Motor neuron (in vitro differentiated cells): ENCODE data around the gene TMEM201. TPM values are rescaled to one million over a fixed set of nuclear protein-coding genes. Genes with fewer than 3 reads are reported as not detected.

Experiments
- ATAC-seq, 8 experiments: fragments of 200-7000 bp; cut with Tn5 transposase; replicated peaks in 6 of 8; 2 replicates each; pipeline ENCODE4 v1.8.0; 2021; ENCODE audit warnings: mild to moderate bottlenecking in 8 of 8, moderate library complexity in 8 of 8
- H3K27ac ChIP-seq, 2 donors: fragments of 250-450 bp; sonication (Bioruptor Pico); 2 replicates each; pipeline ENCODE4 v1.9.0; 2021; ENCODE audit warnings: antibody characterized with exemption in 2 of 2, mild to moderate bottlenecking in 2 of 2, moderate library complexity in 1 of 2
- H3K4me1 ChIP-seq, 2 donors: fragments of 250-450 bp; sonication (Bioruptor Pico); replicated peaks in 1 of 2; 2 replicates each; pipeline ENCODE4 v1.6.1; 2021; ENCODE audit warnings: antibody characterized with exemption in 2 of 2, mild to moderate bottlenecking in 2 of 2, moderate library complexity in 1 of 2
- H3K4me3 ChIP-seq, 5 donors: fragments of 250-450 bp; sonication (Bioruptor Pico); 2 replicates each; pipeline ENCODE4 v1.9.0; 2021; ENCODE audit warnings: antibody characterized with exemption in 5 of 5, mild to moderate bottlenecking in 5 of 5, moderate library complexity in 4 of 5
- WGBS, 10 experiments: fragments of 450-650 bp; shearing (Covaris generic); methylation state at CpG; one replicate each; pipeline ENCODE4 v1.0.0; 2022; 5-methylcytosine and 5-hydroxymethylcytosine counted together
- in situ Hi-C, 9 experiments: fragments of 400-800 bp; cut with MboI; loops; one replicate each; pipeline ENCODE4 v1.15.0; 2021; ENCODE audit warnings: low sequenced_read_pairs in 9 of 9, low pct_unique_long_range_greater_than_20kb in 2 of 9; ENCODE audit not compliant: unreplicated experiment in 9 of 9
- total RNA-seq, 8 experiments: library from RNA; unstranded; fragments of 300-600 nt; gene quantifications; 2 replicates each; pipeline versions ENCODE4 v1.2.3 to v1.2.4, GENCODE V29; 2022

Gene TMEM201
- total RNA-seq, 8 experiments from 2014 or later, result 5.0 to 20.2 (median 10.7) TPM

DNA sequence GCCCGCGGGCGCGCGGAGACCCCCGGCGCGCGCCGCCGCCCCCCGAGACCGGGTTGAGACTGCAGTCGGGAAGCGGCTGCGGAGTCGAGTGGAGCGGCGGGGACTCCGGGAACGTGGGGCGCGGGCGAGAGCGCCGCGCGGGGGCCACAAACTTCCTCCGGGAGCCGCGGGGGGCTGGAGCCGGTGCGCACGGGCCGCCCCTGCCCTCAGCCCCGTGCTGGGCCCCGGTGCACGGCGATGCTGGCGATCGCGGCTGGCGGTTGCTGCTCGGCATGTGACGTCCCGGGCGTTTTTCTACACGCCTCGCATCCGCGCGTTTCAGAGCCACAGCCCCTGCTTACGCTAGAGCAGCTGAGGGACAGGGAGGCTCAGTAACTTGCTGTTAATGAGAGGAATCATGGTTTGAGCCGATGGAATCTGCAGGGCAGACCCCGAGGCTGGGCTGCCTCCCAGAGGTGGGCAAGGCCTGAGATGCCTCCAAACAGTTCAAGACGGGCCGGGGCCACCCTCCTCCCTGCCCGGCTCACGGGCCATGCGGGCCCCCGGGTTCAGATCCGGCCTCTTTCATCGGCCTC lies 520 bp downstream of the TMEM201 start:
- in situ Hi-C loops, result no loop called here
- peak in 7 of 8 experiments; percentile 0 to 39 (median 2) for ATAC-seq
- peak overlapping the region; percentile 54 to 60 for H3K27ac ChIP-seq
- H3K4me3 ChIP-seq, result peak overlapping the region; percentile 61 to 85 (median 73)
- peaks cover 44 to 46% of the 10 kb centered on the region in 2 donors for H3K4me1 ChIP-seq
- 0 to 7% (median 2%) methylated on average over 1 to 10 of the region's 63 CpGs; no CpG with 5 or more reads in 5 of the 10 experiments for WGBS, 10 experiments

DNA sequence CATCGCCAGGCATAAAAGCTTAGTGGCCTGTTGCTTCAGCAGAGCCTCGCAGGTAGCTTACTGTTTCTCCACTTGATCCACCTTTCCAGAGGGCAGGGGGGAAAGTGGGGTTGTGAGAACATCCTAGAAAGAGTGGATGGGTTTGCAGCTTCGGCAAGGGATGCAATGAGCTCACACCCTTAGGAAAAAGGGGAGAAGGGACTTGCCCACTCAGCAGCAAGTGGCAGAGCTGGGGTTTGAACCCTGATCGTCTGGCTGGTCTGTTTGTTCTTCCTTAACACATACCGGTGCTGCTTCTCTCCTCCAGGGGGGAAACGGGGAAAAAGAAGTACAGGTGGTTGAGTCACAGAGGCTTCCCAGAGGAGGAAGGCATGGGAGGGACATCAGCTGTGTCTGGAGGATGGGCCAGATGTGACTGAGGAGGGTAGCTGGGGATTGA lies 1.0 kb downstream of the TMEM201 start:
- peaks cover 48 to 49% of the 10 kb centered on the region in 2 donors for H3K4me1 ChIP-seq
- no peak overlapping the region for H3K27ac ChIP-seq
- WGBS, 10 experiments, result 0 to 29% (median 5%) methylated on average over 1 to 5 of the region's 6 CpGs; no CpG with 5 or more reads in 3 of the 10 experiments
- peak overlapping the region; percentile 61 to 85 (median 73) for H3K4me3 ChIP-seq
- no peak for ATAC-seq
- in situ Hi-C loops, result no loop called here

DNA sequence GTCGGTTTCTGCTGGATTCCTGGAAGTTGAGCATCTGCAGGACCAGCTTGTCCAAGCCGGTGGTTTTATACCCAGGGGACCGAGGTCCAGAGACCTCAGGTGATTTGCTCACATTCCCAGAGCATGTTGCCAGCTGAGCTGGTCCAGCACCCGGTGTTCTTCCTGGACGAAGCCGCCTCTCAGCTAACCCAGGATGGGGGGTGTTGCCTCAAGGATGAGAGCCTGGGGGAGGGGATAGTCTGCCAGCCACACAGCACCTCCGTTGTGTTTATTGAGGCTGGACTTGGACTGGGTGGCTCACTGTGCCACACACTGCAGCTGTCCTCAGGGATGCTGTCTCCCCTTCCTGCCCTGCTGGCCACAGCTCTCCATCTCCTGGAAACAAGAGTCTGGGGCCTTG lies 1.5 kb downstream of the TMEM201 start:
- in situ Hi-C loops, result no loop called here
- WGBS, 10 experiments, result 33 to 100% (median 40%) methylated on average over 1 to 4 of the region's 7 CpGs; no CpG with 5 or more reads in 4 of the 10 experiments
- no peak for ATAC-seq
- Histone ChIP-seq H3K4me1 (peaks cover 48 to 50% of the 10 kb centered on the region in 2 donors), H3K27ac (no peak overlapping the region), H3K4me3 (peak overlapping the region; percentile 61 to 85 (median 73))

DNA sequence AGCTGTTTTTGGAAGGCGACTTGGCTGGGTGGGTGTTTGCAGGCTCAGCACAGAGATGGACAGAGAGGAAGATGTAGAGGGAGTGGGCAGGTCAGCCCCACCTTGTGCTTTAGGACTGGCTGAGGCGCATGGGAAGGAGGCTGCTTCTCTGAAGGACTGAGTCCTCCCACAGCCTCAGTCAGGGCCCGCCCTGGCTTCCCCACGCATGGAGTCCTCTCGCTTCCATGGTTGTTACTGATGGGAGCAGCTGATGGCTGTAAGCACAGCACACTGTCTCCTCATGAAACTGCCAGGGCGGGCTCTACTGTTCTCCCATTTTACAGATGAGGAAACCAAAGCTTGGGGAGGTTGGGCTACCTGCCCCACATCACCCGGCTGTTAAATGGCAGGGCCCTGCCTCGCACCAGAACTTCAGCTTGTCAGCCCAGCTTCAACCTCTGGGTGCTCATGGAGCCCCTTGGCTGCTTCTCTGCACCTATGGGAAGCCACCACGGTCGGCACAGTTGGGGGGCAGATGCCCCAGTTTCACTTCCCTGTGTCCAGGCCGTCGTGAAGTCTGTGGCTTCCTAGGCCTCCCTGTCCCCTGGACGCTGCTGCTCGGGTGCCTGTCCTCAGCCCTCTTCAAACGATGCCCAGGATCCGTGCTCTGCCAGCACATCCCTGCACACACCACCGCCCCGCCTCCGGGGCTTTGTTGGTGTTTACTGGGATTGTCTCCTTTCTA lies 2.4 kb downstream of the TMEM201 start:
- ATAC-seq, result peak in 1 of 8 experiments; percentile 0
- Histone ChIP-seq H3K27ac (peak overlapping the region in 1 of 2 donors; percentile 10), H3K4me1 (peaks cover 48 to 50% of the 10 kb centered on the region in 2 donors), H3K4me3 (no peak overlapping the region)
- in situ Hi-C loops, result no loop called here
- 59 to 93% (median 83%) methylated on average over 1 to 9 of the region's 19 CpGs; no CpG with 5 or more reads in 3 of the 10 experiments for WGBS, 10 experiments

DNA sequence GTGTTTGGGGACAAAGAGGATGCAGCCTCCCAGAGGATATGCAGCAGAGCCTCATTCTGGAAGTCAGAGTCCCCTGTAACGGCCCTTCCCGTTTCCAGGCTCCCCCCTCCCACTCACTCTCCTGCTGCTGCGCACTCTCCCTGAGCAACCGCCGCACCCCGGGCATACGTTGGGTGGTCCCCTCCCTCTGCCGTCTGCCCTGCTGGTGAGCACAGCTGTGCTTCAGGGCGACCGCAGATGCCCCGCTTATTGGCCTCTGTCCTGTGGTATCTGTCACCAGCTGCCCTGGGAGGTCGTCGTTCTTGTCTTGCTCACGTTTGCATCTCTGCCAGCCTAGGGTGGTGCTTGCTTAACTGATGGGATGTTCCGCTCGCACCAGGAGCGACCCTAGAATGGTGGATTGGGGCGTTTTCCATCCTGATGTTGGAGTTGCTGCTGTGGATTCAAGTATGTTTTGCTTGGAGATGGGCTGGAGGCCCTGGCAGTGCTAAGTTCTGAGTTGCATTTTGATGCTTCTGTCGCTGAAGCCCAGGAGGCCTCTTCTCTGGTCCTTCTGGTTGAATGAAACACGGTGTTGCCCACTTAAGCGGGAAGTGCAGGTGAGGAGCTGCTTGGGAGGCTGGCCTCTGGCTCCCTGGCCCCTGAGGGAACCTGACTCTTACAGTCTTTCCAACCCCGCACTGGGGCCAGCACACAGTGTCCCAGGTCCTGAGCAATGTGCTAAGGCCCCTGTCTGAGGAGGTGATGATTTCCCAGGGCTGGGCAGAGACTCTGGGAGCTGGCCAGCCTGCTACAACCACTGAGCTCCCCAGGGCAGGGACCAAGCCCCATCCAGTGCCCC lies 3.2 kb downstream of the TMEM201 start:
- no peak overlapping the region for H3K4me3 ChIP-seq
- ATAC-seq, result peak in 1 of 8 experiments; percentile 0
- H3K27ac ChIP-seq, result peak overlapping the region in 1 of 2 donors; percentile 26
- in situ Hi-C loops, result no loop called here
- 56 to 92% (median 75%) methylated on average over 2 to 15 of the region's 22 CpGs; no CpG with 5 or more reads in 6 of the 10 experiments for WGBS, 10 experiments
- peaks cover 48 to 50% of the 10 kb centered on the region in 2 donors for H3K4me1 ChIP-seq

DNA sequence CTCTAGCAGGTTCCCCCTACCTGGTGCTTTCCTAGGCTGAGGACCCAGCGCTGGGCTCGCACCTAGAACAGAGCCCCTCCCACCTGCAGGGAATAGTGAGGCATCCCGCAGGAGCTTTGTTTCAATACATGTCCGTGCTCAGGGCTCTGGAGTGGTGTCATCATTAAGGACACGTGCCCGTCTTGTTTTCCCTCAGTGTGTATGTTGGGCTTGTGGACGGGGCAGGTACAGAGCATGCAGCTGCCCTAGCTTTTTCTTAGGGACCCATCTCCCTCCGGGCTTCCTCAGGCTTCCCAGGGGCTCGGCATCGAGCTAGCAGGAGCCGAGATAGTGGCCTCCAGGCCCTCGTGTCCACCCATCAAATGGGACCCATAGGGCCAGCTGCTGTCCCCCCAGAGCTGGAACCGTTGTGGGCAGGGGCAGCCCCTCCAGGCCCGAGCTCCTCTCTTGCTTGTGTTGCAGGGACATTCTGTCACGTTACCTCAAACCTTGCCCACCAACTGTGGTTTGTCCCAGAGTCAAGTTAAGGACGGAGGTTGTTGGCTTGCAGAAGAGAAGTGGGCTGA lies 3.9 kb downstream of the TMEM201 start:
- Histone ChIP-seq H3K27ac (peak overlapping the region; percentile 68 to 82), H3K4me3 (no peak overlapping the region), H3K4me1 (peaks cover 48 to 50% of the 10 kb centered on the region in 2 donors)
- 33 to 100% (median 92%) methylated on average over 1 to 7 of the region's 16 CpGs; no CpG with 5 or more reads in 4 of the 10 experiments for WGBS, 10 experiments
- no peak for ATAC-seq
- in situ Hi-C loops, result no loop called here

DNA sequence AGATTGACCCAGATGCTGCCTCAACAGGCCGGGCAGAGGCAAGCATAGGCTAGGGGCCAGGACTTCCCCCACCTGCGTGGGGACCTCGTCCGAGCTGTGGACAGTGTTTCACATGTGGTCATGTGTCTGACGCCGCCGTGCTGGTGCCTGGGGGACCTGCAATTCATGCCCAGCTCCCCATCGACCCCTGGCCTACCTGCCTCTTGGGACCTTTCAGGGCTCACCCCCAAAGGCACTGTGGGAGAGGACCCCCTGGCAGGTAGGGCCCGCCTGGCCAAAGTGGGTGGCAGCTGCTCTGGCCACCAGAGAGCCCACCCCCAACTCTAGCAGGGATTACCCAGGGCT lies 4.4 kb downstream of the TMEM201 start:
- peaks cover 48 to 50% of the 10 kb centered on the region in 2 donors for H3K4me1 ChIP-seq
- ATAC-seq, result peak in 3 of 8 experiments; percentile 0 to 6 (median 1)
- H3K4me3 ChIP-seq, result no peak overlapping the region
- WGBS, 10 experiments, result 13 to 100% (median 80%) methylated on average over 1 to 2 of the region's 9 CpGs; no CpG with 5 or more reads in 7 of the 10 experiments
- in situ Hi-C loops, result no loop called here
- peak overlapping the region; percentile 68 to 82 for H3K27ac ChIP-seq

DNA sequence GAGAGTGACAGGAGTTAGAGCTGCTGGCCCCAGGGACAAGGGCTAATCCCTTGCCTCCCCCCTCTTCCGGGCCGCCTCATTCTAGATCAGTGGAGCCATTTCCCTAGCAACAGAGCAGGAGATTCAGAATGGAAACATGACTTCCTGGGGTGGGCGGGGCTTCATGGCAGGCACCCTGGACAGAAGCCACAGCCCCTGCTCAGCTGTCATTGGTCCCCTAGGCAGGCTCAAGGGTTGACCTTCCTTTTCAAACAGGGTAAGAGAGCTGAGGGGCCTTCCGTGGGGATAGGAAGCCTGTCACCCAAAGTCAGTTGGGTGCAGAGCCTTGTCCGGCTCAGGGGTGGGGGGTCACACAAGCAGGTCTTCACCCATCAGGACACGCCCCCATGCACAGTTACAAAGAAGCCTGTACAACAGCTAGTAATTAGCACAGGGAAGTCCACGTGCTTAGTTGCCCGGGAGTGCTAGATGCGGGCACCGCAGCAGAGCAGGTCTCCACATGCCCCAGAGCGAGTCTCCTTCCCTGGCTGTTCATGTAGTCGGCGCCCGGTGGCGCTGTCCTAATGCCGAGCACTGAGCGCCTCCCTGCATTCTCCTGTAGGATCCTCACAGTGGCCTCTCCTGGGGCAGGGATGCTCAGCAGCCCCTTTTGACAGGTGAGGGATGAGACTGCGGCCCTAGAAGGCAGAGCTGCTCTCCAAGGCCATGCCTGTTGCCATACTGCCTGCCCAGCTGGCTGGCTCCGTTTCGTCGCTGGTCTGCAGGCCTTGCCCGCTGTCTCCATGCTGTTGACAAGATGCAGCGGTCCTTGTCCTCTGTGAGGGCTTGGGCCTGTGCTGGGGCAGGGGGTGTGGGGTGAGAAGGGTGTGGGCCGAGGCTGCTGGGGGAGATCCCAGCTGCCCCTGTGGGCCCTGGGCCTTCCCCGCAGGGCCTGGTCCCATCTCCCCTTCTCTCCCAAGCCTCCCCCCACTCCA lies 5.1 kb downstream of the TMEM201 start:
- Histone ChIP-seq H3K4me1 (peaks cover 48 to 50% of the 10 kb centered on the region in 2 donors), H3K27ac (peak overlapping the region; percentile 68 to 82), H3K4me3 (no peak overlapping the region)
- WGBS, 10 experiments, result 7 to 100% (median 41%) methylated on average over 1 to 10 of the region's 25 CpGs; no CpG with 5 or more reads in 4 of the 10 experiments
- ATAC-seq, result peak; percentile 16 to 77 (median 74)
- in situ Hi-C loops, result no loop called here

DNA sequence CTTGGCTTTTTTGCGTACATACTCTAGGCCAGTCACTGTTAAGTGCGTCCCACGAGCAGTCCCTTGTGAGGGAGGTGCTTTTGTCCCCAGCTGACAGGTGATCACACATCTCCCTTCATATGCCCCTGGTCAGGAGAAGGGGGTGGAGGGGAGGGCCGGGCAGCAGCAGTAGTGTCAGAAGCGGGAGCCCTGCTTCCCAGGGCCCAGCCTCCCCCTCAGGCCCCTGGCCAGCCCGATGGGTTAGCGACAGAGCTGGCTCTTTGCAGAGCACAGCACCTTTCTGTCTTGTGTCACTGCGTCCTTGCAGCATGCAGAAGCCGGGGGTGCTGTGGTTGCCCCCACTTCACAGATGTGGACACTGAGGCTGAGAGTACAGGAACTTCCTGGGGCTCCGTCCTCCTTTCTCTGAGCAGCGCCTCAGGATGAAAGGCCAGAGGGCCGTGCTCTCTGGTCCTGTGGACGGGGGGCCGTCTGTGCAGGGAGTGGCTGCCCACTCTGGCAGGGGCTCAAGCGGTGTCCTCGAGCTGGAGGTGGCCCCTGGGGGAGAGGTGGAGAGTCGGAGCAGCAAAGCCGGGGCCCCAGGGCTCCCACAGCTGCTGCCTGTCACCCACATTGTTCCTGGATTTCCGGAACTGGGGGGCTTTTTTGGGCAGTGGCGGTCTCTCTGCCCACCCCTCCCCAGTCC lies 5.9 kb downstream of the TMEM201 start:
- peaks cover 46 to 49% of the 10 kb centered on the region in 2 donors for H3K4me1 ChIP-seq
- in situ Hi-C loops, result no loop called here
- ATAC-seq, result no peak

DNA sequence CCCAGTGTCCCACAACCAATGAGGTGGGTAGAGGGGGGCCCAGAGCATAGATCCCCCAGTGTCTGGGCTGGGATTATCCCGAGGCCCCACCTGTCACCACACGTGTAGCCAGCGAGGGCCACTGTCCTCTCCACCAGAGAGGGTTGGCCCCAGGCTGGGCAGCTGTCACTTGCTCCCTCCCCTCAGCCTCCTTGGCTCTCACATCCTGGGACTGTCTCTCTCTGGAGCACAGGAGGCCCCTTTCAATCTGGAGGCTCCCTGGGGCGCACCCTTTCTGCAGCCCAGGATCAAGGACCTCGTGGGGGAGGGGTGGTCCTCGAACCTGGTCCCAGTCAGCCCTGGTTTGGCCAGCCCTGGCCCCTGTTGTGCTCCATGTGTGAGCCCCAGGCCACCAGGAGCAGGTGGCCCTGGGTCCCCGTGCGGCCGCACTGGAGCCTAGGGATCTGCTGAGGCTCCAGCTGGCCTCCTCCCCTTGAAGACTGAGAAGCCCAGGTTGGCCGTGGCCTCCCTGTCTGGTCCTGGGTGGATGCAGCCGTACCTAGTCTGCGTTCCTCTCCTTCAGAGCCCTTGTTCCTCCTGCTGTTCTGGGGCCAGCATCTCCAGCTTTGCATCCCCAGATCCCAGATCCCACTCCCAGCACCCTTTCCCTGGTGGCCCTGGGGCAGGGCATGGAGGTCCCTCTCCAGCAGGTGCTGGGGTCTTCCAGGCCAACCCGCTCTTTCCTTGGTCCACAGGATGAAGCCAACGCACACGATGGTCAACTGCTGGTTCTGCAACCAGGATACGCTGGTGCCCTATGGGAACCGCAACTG lies 6.7 kb downstream of the TMEM201 start:
- no peak overlapping the region for H3K27ac ChIP-seq

More for the DNA sequence above, 5.9 kb downstream of the TMEM201 start:
- Histone ChIP-seq H3K4me3 (no peak overlapping the region), H3K27ac (peak overlapping the region; percentile 38 to 43)
- 75 to 100% (median 90%) methylated on average over 2 to 10 of the region's 20 CpGs; no CpG with 5 or more reads in 6 of the 10 experiments for WGBS, 10 experiments

DNA sequence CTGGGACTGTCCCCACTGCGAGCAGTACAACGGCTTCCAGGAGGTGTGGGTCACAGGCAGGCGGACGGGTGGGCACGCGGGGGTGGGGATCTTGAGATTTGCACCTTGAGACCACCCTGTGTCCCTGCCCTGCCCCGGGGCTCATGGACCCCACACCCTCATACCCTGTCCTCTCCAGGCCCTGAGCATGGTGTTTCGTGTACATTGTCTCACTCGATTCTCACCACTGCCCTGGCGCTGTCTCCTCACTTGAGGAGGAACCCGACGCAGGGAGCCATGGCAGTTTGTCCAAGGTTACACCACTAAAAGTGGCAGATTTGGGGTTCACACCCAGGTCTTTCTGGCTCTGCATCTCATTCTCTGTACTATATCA lies 7.2 kb downstream of the TMEM201 start:
- Histone ChIP-seq H3K4me1 (peaks cover 34 to 35% of the 10 kb centered on the region in 2 donors), H3K27ac (no peak overlapping the region), H3K4me3 (no peak overlapping the region)
- ATAC-seq, result no peak
- in situ Hi-C loops, result no loop called here
- 50 to 100% (median 89%) methylated on average over 1 to 7 of the region's 12 CpGs; no CpG with 5 or more reads in 4 of the 10 experiments for WGBS, 10 experiments

More for the DNA sequence above, 6.7 kb downstream of the TMEM201 start:
- in situ Hi-C loops, result no loop called here
- ATAC-seq, result no peak
- 62 to 100% (median 86%) methylated on average over 2 to 10 of the region's 17 CpGs; no CpG with 5 or more reads in 6 of the 10 experiments for WGBS, 10 experiments
- no peak overlapping the region for H3K4me3 ChIP-seq
- peaks cover 39 to 41% of the 10 kb centered on the region in 2 donors for H3K4me1 ChIP-seq
